Stimulated activated effector memory CD8-positive, alpha-beta T cell treated with anti-CD3 and anti-CD28 coated beads, Interleukin-12 subunit alpha, Interleukin-12 subunit beta, amount 100 ng/mL, for 72 hours (primary cell): Measurements from ENCODE around the gene CCDC167.
"Not testable (repeated sequence)": the region's sequence is repeated elsewhere in the genome, so short reads cannot be mapped to it uniquely, and the experiment has no call there.

ENCODE experiments used
- ATAC-seq: fragments of 150-1000 bp; cut with Tn5 transposase; 2 replicates; pipeline ENCODE4 v1.10.0; 2021
- DNase-seq, 2 donors: peaks; one replicate each; pipeline ENCODE4 v3.0.0; 2021 to 2022; ENCODE audit warnings: low spot score in 2 of 2
- H3K27ac Mint-ChIP-seq: one replicate; pipeline ENCODE4 v1.8.0; 2022; ENCODE audit warnings: mild to moderate bottlenecking, mixed read lengths
- H3K36me3 Mint-ChIP-seq: one replicate; pipeline ENCODE4 v1.8.0; 2022; ENCODE audit warnings: mild to moderate bottlenecking, mixed read lengths
- H3K4me1 Mint-ChIP-seq: one replicate; pipeline ENCODE4 v1.8.0; 2022; ENCODE audit warnings: mixed read lengths
- H3K4me3 Mint-ChIP-seq: one replicate; pipeline ENCODE4 v1.8.0; 2022; ENCODE audit warnings: mild to moderate bottlenecking, mixed read lengths
- H3K9me3 Mint-ChIP-seq: one replicate; pipeline ENCODE4 v1.8.0; 2022; ENCODE audit warnings: mixed read lengths

Gene CCDC167

GRCh38 chr6:37454420-37455140 lies 45.1 kb downstream of the CCDC167 start:
- no peaks in the 10 kb centered on the region for H3K9me3 Mint-ChIP-seq
- H3K27ac Mint-ChIP-seq: peak overlapping the region; percentile 76
- ATAC-seq (no peak), DNase-seq (no peak)
- H3K36me3 Mint-ChIP-seq: peaks cover 94% of the 10 kb centered on the region
- H3K4me3 Mint-ChIP-seq: no peak overlapping the region
- peaks cover 20% of the 10 kb centered on the region for H3K4me1 Mint-ChIP-seq

- Mint-ChIP-seq H3K4me1 (peaks cover 20% of the 10 kb centered on the region), H3K4me3 (no peak overlapping the region), H3K36me3 (peaks cover 95% of the 10 kb centered on the region), H3K27ac (peak overlapping the region; percentile 82), H3K9me3 (no peaks in the 10 kb centered on the region)
- no peak for ATAC-seq
- DNase-seq: no peak
Measured at GRCh38 chr6:37452522-37452921, 47.2 kb downstream of the CCDC167 start.

GRCh38 chr6:37451441-37452193 lies 48.1 kb downstream of the CCDC167 start:
- ATAC-seq: peak; percentile 28
- Mint-ChIP-seq H3K4me3 (no peak overlapping the region), H3K36me3 (peaks cover 95% of the 10 kb centered on the region), H3K27ac (peak overlapping the region; percentile 82), H3K9me3 (no peaks in the 10 kb centered on the region), H3K4me1 (peaks cover 20% of the 10 kb centered on the region)
- no peak for DNase-seq

DNA sequence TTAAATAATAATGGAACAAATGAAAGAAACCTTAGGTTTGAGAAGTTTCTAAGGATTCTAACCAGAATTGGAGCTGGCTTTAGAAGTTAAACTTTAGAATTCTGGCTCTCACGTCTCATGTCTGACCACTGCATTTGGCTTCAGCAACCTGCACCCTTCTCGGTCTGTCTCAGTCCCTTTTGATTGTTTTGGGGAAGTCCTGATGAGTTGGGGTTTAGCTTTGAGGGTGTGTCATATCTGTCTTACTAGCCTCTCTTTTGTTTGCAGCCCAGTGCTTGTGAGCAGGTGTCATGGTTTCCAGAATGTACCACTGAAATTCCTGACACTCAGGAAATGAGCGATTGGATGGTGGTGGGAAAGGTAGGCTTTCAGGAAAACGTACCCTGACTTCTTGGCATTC lies 49.7 kb downstream of the CCDC167 start:
- Mint-ChIP-seq H3K36me3 (peaks cover 100% of the 10 kb centered on the region), H3K27ac (peak overlapping the region; percentile 7), H3K4me1 (peaks cover 20% of the 10 kb centered on the region), H3K4me3 (no peak overlapping the region), H3K9me3 (no peaks in the 10 kb centered on the region)
- ATAC-seq: no peak
- DNase-seq: no peak

DNA sequence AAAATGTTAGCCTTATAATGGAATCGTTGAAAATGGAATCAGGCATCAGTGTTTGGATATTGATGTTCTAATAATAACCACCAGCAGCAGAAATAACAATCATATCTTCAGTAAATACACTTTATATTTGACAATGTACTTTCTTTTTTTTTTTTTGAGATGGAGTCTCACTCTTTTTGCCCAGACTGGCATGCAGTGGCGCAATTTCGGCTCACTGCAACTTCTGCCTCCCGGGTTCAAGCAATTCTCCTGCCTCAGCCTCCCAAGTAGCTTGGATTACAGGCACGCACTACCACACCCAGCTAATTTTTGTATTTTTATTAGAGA lies 56.5 kb downstream of the CCDC167 start:
- H3K27ac Mint-ChIP-seq: peak overlapping the region; percentile 94
- peak overlapping the region; percentile 52 for H3K4me3 Mint-ChIP-seq

GRCh38 chr6:37442416-37443215 lies 57.1 kb downstream of the CCDC167 start:
- H3K27ac Mint-ChIP-seq: peak overlapping the region; percentile 94
- peak; percentile 39 for ATAC-seq
- DNase-seq: no peak
- H3K9me3 Mint-ChIP-seq: no peaks in the 10 kb centered on the region
- peaks cover 20% of the 10 kb centered on the region for H3K4me1 Mint-ChIP-seq
- peak overlapping the region; percentile 52 for H3K4me3 Mint-ChIP-seq
- H3K36me3 Mint-ChIP-seq: peaks cover 54% of the 10 kb centered on the region

More for the DNA sequence above, 56.5 kb downstream of the CCDC167 start:
- peaks cover 54% of the 10 kb centered on the region for H3K36me3 Mint-ChIP-seq
- DNase-seq, ATAC-seq, H3K9me3 Mint-ChIP-seq: not testable (repeated sequence)
- peaks cover 16% of the 10 kb centered on the region for H3K4me1 Mint-ChIP-seq

DNA sequence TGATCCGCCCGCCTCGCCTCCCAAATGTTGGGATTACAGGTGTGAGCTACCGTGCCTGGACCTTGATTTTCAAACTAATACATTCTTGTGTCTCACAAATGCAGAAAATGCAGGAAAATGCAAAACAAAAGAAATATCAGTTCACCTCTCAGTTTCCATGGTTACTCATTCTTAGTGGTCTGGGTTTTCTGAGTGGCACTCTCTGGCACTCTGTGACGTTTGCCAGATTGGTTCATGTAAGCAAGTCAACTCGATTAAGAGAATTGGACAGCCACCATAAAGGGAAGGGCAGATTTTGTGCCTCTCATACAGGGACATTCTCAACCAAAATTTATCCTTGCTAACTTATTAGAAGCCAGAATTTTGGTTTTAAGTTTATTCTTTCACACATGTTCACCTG lies 58.0 kb downstream of the CCDC167 start:
- peak overlapping the region; percentile 52 for H3K4me3 Mint-ChIP-seq
- DNase-seq: no peak
- peak overlapping the region; percentile 94 for H3K27ac Mint-ChIP-seq
- H3K9me3 Mint-ChIP-seq: no peaks in the 10 kb centered on the region
- H3K36me3 Mint-ChIP-seq: peaks cover 54% of the 10 kb centered on the region
- peak; percentile 61 for ATAC-seq
- H3K4me1 Mint-ChIP-seq: peaks cover 25% of the 10 kb centered on the region

GRCh38 chr6:37438930-37439329 lies 60.8 kb downstream of the CCDC167 start:
- H3K36me3 Mint-ChIP-seq: peaks cover 42% of the 10 kb centered on the region
- H3K4me3 Mint-ChIP-seq: no peak overlapping the region
- H3K27ac Mint-ChIP-seq: peak overlapping the region; percentile 62
- no peak for ATAC-seq
- DNase-seq: no peak
- H3K9me3 Mint-ChIP-seq: no peaks in the 10 kb centered on the region
- peaks cover 41% of the 10 kb centered on the region for H3K4me1 Mint-ChIP-seq

DNA sequence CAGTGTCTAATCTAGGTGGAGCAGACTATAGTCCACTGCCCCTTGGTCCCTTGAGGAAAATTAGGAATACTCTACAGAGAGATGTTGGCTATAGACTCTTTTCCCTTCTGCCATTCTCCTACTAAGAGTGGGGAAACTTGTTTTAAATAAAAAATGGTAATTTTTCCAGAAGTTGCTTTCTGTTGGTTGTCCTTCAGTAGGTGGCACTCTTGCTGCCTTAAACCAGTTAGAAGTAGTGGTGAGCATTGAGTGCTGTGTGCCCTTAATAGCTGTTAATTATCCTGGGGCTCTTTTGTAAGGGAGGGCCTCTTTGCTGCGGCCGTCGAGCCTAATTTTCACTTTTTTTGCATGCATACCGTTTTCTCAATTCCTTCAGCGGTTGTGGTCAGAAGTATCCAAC lies 63.9 kb downstream of the CCDC167 start:
- Mint-ChIP-seq H3K9me3 (no peaks in the 10 kb centered on the region), H3K4me1 (peaks cover 41% of the 10 kb centered on the region), H3K27ac (no peak overlapping the region), H3K4me3 (no peak overlapping the region), H3K36me3 (peaks cover 51% of the 10 kb centered on the region)
- no peak for DNase-seq
- no peak for ATAC-seq

- ATAC-seq (no peak), DNase-seq (no peak)
- peaks cover 41% of the 10 kb centered on the region for H3K4me1 Mint-ChIP-seq
- no peaks in the 10 kb centered on the region for H3K9me3 Mint-ChIP-seq
- H3K36me3 Mint-ChIP-seq: peaks cover 51% of the 10 kb centered on the region
- H3K4me3 Mint-ChIP-seq: peak overlapping the region; percentile 92
- H3K27ac Mint-ChIP-seq: peak overlapping the region; percentile 97
Measured at GRCh38 chr6:37435373-37435772, 64.3 kb downstream of the CCDC167 start.

GRCh38 chr6:37433657-37434271 lies 65.9 kb downstream of the CCDC167 start:
- H3K4me3 Mint-ChIP-seq: peak overlapping the region; percentile 92
- peaks cover 34% of the 10 kb centered on the region for H3K4me1 Mint-ChIP-seq
- peak overlapping the region; percentile 97 for H3K27ac Mint-ChIP-seq
- H3K9me3 Mint-ChIP-seq: no peaks in the 10 kb centered on the region
- peak; percentile 46 for ATAC-seq
- peaks cover 51% of the 10 kb centered on the region for H3K36me3 Mint-ChIP-seq
- DNase-seq: peak in 1 of 2 donors; percentile 26
